DOHH2 (cell line): ENCODE measurements around the gene ZW10.

ENCODE experiments used
- CTCF ChIP-seq: fragments of 200-600 bp; sonication (generic); IDR thresholded peaks from one replicate; pipeline ENCODE4 v1.5.1; 2014; ENCODE audit warnings: antibody characterized with exemption, mild to moderate bottlenecking, low read depth, low read length; ENCODE audit not compliant: poor library complexity, severe bottlenecking
- EZH2phosphoT487 ChIP-seq: fragments of 200-600 bp; sonication (generic); IDR thresholded peaks from 2 replicates; pipeline ENCODE4 v1.6.1; 2017; ENCODE audit warnings: borderline replicate concordance, mild to moderate bottlenecking, antibody characterized with exemption, low read length, moderate library complexity, mixed read lengths

- TF ChIP-seq CTCF (no peak), EZH2phosphoT487 (no peak)
Observed at GRCh38 chr11:113752932-113753331, 20.6 kb downstream of the ZW10 start.
